Measurements from ENCODE around the gene ABCG4. TPM values are rescaled to one million over a fixed set of nuclear protein-coding genes. Genes with fewer than 3 reads are reported as not detected.

The ABCG4 gene
- total and polyA plus RNA-seq, 9 of the 15 experiments (the other 6 are each of a cell fraction or from before 2014, with no cell fraction given) = 0.03 to 0.11 (median 0.07) TPM; not detected in 4

DNA sequence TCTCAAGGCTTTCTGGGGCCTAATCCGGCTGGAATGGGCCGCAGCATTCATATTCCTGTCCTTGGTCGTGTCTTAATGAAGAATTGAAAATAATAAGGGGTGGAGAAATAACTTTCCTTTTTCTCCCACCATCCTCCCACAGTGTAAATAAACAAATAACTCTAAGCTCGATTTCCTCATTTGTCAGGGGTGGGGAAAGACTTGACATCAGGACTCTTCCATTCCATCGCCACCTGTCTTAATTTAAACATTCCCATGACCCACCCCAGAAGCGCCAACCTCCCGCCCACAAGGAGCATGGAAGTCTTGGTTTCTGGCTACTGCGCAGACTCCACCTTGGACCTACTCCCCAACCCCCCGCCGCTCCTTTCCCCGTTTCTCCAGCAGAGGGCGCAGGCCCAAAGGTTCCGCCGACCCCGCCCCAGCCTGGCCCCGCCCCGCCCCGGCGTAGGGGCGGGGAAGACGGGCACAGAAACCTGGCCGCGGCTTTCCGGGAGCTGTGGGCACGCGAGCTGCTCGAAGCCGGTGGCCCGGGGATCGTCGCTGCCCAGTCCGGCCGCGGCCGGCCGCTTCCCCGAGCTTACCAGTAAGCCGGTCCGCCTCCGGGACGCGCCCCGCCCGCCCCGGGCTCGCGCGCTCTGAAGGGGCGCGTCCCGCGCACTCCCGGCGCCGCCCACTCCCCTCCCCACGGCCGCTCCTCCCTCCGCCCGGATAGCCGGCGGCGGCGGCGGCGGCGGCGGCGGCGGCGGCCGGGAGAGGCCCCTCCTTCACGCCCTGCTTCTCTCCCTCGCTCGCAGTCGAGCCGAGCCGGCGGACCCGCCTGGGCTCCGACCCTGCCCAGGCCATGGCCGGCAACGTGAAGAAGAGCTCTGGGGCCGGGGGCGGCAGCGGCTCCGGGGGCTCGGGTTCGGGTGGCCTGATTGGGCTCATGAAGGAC is 57.0 kb downstream of the ABCG4 start, which contains the start of gene CBL (continued):
- TF ChIP-seq ZNF431 (CRISPR knock-in tag; IDR thresholded peaks at IDR 0.05) (no peak), HOXB6 (CRISPR knock-in tag; IDR thresholded peaks at IDR 0.05; ENCODE audit: borderline replicate concordance) (no peak), KAT8 (IDR thresholded peaks at IDR 0.05; ENCODE audit: low read depth) (no peak), BHLHE40 (IDR thresholded peaks at IDR 0.05; ENCODE audit: low read length) (peak; percentile 33), CREM (IDR thresholded peaks at IDR 0.05; ENCODE audit: low read depth) (0 out of 2 replicates have a peak, but pooled peaks have one; percentile 44), E2F5 (CRISPR knock-in tag; IDR thresholded peaks at IDR 0.05) (no peak), PPARD (CRISPR knock-in tag; IDR thresholded peaks at IDR 0.05) (no peak), EGR1 (conservative IDR thresholded peaks at IDR 0.05) (peak; percentile 54), MYC (IDR thresholded peaks at IDR 0.05; ENCODE audit: low read depth, low read length) (no peak), MYC (CRISPR knock-in tag; IDR thresholded peaks at IDR 0.05; ENCODE audit: borderline replicate concordance, low read depth) (0 out of 2 replicates have a peak, but pooled peaks have one; percentile 31), ZNF561 (CRISPR knock-in tag; conservative IDR thresholded peaks at IDR 0.05) (no peak), ZNF766 (CRISPR knock-in tag; conservative IDR thresholded peaks at IDR 0.05) (no peak), TRIM28 (IDR thresholded peaks at IDR 0.05) (no peak), MNT (conservative IDR thresholded peaks at IDR 0.05) (peak in 1 of 2 experiments; percentile 49; a peak in 2 of 4 replicates), CHD1 (IDR thresholded peaks at IDR 0.05; ENCODE audit: low read length) (no peak), ZNF707 (CRISPR knock-in tag; conservative IDR thresholded peaks at IDR 0.05) (no peak), TGIF2 (CRISPR knock-in tag; IDR thresholded peaks at IDR 0.05) (0 out of 2 replicates have a peak, but pooled peaks have one; percentile 79), CAMTA2 (CRISPR knock-in tag; conservative IDR thresholded peaks at IDR 0.05) (no peak), FOS (IDR thresholded peaks at IDR 0.05; ENCODE audit: extremely low read depth, insufficient read length) (no peak), SMAD2 (IDR thresholded peaks at IDR 0.05; ENCODE audit: low read depth, low read length) (no peak), LARP7 (IDR thresholded peaks at IDR 0.05) (no peak)
- TF ChIP-seq, protein P1, sequence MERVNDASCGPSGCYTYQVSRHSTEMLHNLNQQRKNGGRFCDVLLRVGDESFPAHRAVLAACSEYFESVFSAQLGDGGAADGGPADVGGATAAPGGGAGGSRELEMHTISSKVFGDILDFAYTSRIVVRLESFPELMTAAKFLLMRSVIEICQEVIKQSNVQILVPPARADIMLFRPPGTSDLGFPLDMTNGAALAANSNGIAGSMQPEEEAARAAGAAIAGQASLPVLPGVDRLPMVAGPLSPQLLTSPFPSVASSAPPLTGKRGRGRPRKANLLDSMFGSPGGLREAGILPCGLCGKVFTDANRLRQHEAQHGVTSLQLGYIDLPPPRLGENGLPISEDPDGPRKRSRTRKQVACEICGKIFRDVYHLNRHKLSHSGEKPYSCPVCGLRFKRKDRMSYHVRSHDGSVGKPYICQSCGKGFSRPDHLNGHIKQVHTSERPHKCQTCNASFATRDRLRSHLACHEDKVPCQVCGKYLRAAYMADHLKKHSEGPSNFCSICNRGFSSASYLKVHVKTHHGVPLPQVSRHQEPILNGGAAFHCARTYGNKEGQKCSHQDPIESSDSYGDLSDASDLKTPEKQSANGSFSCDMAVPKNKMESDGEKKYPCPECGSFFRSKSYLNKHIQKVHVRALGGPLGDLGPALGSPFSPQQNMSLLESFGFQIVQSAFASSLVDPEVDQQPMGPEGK (CRISPR knock-in tag; IDR thresholded peaks at IDR 0.05; ENCODE audit: borderline replicate concordance) = no peak
- TF ChIP-seq, protein P2, sequence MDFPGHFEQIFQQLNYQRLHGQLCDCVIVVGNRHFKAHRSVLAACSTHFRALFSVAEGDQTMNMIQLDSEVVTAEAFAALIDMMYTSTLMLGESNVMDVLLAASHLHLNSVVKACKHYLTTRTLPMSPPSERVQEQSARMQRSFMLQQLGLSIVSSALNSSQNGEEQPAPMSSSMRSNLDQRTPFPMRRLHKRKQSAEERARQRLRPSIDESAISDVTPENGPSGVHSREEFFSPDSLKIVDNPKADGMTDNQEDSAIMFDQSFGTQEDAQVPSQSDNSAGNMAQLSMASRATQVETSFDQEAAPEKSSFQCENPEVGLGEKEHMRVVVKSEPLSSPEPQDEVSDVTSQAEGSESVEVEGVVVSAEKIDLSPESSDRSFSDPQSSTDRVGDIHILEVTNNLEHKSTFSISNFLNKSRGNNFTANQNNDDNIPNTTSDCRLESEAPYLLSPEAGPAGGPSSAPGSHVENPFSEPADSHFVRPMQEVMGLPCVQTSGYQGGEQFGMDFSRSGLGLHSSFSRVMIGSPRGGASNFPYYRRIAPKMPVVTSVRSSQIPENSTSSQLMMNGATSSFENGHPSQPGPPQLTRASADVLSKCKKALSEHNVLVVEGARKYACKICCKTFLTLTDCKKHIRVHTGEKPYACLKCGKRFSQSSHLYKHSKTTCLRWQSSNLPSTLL (IDR thresholded peaks at IDR 0.05) = no peak
